ENCODE data around the gene GRM7. TPM values are rescaled to one million over a fixed set of nuclear protein-coding genes. Genes with fewer than 3 reads are reported as not detected.

GRM7 gene
- polyA plus RNA-seq, 4 donors: 0.01 to 0.30 TPM; not detected in 2

DNA sequence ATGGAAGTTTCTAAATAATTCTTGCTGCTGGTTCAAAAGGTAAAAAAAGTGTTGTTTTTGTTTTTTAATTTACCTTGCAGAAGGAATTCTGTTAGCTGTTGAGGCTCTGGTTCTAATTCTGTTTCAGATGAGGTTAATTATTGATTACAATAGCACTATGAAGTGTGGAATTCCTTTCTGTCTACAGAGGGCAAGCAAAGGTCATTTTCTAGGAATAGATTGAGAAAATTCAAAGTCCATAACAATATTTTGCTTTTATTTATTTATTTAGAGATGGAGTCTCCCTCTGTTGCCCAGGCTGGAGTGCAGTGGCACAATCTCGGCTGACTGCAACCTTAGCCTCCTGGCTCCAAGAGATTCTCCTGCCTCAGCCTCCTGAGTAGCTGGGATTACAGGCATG, 789.6 kb downstream of the GRM7 start:
- no peak for FAIRE-seq

DNA sequence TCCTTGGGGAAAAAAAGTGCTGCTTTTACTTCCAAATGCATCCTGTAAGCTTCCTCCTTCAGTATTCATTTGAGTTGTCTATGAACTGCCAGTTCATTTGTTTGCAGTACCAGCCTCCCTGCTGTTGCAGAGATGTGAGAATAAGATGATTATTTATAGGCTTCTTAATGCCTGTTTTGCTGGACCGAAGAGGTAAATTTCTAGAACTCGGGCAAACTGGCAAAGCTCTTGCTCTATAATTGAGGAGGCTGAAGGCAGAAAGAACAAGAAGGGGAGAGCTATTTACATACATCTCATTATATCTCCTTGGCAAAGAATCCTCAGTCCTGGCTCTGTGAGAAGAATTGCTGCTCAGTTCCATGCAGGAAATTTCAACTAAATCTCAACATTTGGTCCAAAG, 790.4 kb downstream of the GRM7 start:
- H3K36me3 ChIP-seq (ENCODE audit: control insufficient read depth in 3 of 3, insufficient read depth in 2 of 3, low read depth in 1 of 3, low read length in 3 of 3): no peaks in the 10 kb centered on the region
- no peaks in the 10 kb centered on the region for H3K27me3 ChIP-seq (ENCODE audit: control insufficient read depth in 3 of 3, insufficient read depth in 3 of 3, low read length in 3 of 3)
- FAIRE-seq (no peak), DNase-seq (no peak)
- H3K9me3 ChIP-seq (ENCODE audit: control insufficient read depth in 2 of 2, insufficient read depth in 1 of 2, low read depth in 1 of 2, low read length in 1 of 2): no peaks in the 10 kb centered on the region
- WGBS, 3 donors: 41 to 64% (median 55%) methylated on average over 2 of the region's 2 CpGs
- H3K4me1 ChIP-seq (ENCODE audit: control insufficient read depth in 3 of 3, insufficient read depth in 2 of 3, low read depth in 1 of 3, low read length in 2 of 3): peaks cover 8 to 26% (median 15%) of the 10 kb centered on the region in 3 donors
- H3K4me3 ChIP-seq (ENCODE audit: low read depth in 1 of 3, low read length in 3 of 3): no peak overlapping the region
- no peak overlapping the region for H3K27ac ChIP-seq (ENCODE audit: low read depth in 1 of 3, low read length in 2 of 3)

More for the DNA sequence above, 789.6 kb downstream of the GRM7 start:
- Histone ChIP-seq H3K27ac (ENCODE audit: low read depth in 1 of 3, low read length in 2 of 3) (no peak overlapping the region), H3K4me3 (ENCODE audit: low read depth in 1 of 3, low read length in 3 of 3) (no peak overlapping the region), H3K4me1 (ENCODE audit: control insufficient read depth in 3 of 3, insufficient read depth in 2 of 3, low read depth in 1 of 3, low read length in 2 of 3) (peaks cover 8 to 26% (median 15%) of the 10 kb centered on the region in 3 donors), H3K9me3 (ENCODE audit: control insufficient read depth in 2 of 2, insufficient read depth in 1 of 2, low read depth in 1 of 2, low read length in 1 of 2) (no peaks in the 10 kb centered on the region), H3K27me3 (ENCODE audit: control insufficient read depth in 3 of 3, insufficient read depth in 3 of 3, low read length in 3 of 3) (no peaks in the 10 kb centered on the region), H3K36me3 (ENCODE audit: control insufficient read depth in 3 of 3, insufficient read depth in 2 of 3, low read depth in 1 of 3, low read length in 3 of 3) (no peaks in the 10 kb centered on the region)
- DNase-seq: peak; percentile 48 to 72
- WGBS, 3 donors: 31 to 50% (median 35%) methylated on average over 1 of the region's 1 CpG

DNA sequence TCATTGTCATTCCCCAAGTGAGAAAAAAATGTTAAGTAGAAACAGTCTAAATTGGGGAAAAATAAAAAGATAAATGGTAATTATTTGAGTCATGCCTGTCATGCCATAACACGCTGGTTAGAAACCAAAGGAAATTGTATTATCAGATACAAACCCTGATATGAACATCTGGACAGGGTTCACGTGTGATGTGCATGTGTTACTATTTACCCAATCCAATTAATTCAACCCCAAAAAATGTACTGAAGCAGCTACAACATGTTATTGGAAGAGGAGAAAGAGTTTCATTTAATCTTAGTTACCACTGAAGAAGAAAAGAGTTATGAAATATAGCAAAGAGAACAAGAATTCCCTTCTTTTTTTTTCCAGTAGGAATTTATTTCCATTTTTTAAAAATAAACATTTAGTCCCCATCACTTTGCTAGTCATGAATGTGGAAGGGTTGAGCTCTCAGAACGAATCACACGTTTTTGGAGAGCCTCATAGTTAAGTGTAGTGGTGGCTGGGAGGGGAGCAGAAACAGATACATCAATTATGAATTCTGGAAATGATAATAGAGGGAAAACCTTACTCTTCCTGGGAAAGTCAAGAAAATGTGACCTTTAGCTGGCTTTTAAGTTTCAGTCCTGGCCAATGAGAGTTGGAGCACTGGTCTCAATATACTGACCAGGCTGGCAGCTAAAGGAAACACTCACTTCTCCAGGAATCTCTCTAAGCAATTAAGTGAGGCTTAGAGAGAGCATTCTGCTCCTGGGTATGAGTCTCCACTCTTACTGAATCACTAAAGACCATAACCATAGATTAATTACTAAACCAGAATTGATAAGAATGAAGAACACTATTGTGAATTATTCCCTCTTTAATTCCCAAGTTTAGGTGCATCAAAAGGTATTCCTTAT, 796.5 kb downstream of the GRM7 start:
- Histone ChIP-seq H3K27me3 (ENCODE audit: control insufficient read depth in 3 of 3, insufficient read depth in 3 of 3, low read length in 3 of 3) (no peaks in the 10 kb centered on the region), H3K9me3 (ENCODE audit: control insufficient read depth in 2 of 2, insufficient read depth in 1 of 2, low read depth in 1 of 2, low read length in 1 of 2) (no peaks in the 10 kb centered on the region), H3K27ac (ENCODE audit: low read depth in 1 of 3, low read length in 2 of 3) (no peak overlapping the region), H3K36me3 (ENCODE audit: control insufficient read depth in 3 of 3, insufficient read depth in 2 of 3, low read depth in 1 of 3, low read length in 3 of 3) (no peaks in the 10 kb centered on the region), H3K4me1 (ENCODE audit: control insufficient read depth in 3 of 3, insufficient read depth in 2 of 3, low read depth in 1 of 3, low read length in 2 of 3) (no peaks in the 10 kb centered on the region), H3K4me3 (ENCODE audit: low read depth in 1 of 3, low read length in 3 of 3) (no peak overlapping the region)
- FAIRE-seq (no peak), DNase-seq (no peak)
- WGBS, 3 donors: 51 to 76% (median 64%) methylated on average over 4 of the region's 4 CpGs

DNA sequence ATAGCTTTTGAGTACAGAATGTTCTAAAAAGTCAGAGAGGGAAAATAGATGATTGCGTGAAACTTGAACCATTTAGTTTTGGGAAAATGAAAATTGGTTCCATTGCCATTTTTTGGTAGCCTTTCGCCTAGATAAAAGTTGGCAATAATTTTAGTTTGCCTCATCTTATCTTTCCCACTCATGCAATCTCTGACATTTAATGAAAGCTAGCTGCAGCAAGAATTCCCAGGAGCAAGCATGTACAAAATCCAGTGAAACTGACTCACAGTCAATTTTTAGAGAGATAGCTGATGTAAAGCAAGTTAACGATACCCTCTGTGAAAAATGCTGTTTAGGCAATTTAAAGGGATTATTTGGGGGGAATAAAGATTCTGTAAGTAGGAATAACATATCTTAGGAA, 797.4 kb downstream of the GRM7 start:
- Histone ChIP-seq H3K27me3 (ENCODE audit: control insufficient read depth in 3 of 3, insufficient read depth in 3 of 3, low read length in 3 of 3) (no peaks in the 10 kb centered on the region), H3K27ac (ENCODE audit: low read depth in 1 of 3, low read length in 2 of 3) (no peak overlapping the region), H3K4me1 (ENCODE audit: control insufficient read depth in 3 of 3, insufficient read depth in 2 of 3, low read depth in 1 of 3, low read length in 2 of 3) (no peaks in the 10 kb centered on the region), H3K4me3 (ENCODE audit: low read depth in 1 of 3, low read length in 3 of 3) (no peak overlapping the region), H3K9me3 (ENCODE audit: control insufficient read depth in 2 of 2, insufficient read depth in 1 of 2, low read depth in 1 of 2, low read length in 1 of 2) (no peaks in the 10 kb centered on the region), H3K36me3 (ENCODE audit: control insufficient read depth in 3 of 3, insufficient read depth in 2 of 3, low read depth in 1 of 3, low read length in 3 of 3) (no peaks in the 10 kb centered on the region)
- FAIRE-seq (no peak), DNase-seq (no peak)
- 86 to 97% (median 86%) methylated on average over 3 of the region's 3 CpGs for WGBS, 3 donors

DNA sequence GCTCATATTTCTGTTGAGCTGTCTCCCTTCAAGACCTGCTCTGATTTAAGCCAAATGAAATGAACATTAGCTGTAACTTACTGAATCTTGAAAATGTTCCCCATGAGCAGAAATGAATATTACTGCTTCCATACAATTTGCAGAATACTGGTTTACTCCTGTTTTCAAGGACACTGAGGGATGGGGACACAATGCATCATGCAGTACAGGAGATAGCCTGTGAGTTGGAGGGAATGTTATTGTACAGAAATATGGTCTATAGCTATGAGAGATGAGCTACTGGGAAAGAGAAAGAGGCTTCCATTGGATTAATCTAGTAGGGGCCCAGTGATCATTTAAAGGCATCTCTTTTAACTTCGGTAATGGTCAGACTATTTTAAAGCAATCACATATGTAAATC, 798.2 kb downstream of the GRM7 start:
- no peaks in the 10 kb centered on the region for H3K27me3 ChIP-seq (ENCODE audit: control insufficient read depth in 3 of 3, insufficient read depth in 3 of 3, low read length in 3 of 3)
- WGBS, 3 donors: 91 to 96% (median 94%) methylated on average over 1 of the region's 1 CpG
- DNase-seq (no peak), FAIRE-seq (no peak)
- H3K9me3 ChIP-seq (ENCODE audit: control insufficient read depth in 2 of 2, insufficient read depth in 1 of 2, low read depth in 1 of 2, low read length in 1 of 2): no peaks in the 10 kb centered on the region
- no peak overlapping the region for H3K4me3 ChIP-seq (ENCODE audit: low read depth in 1 of 3, low read length in 3 of 3)
- H3K36me3 ChIP-seq (ENCODE audit: control insufficient read depth in 3 of 3, insufficient read depth in 2 of 3, low read depth in 1 of 3, low read length in 3 of 3): no peaks in the 10 kb centered on the region
- H3K27ac ChIP-seq (ENCODE audit: low read depth in 1 of 3, low read length in 2 of 3): no peak overlapping the region
- peaks cover 0 to 2% (median 0%) of the 10 kb centered on the region in 3 donors for H3K4me1 ChIP-seq (ENCODE audit: control insufficient read depth in 3 of 3, insufficient read depth in 2 of 3, low read depth in 1 of 3, low read length in 2 of 3)

DNA sequence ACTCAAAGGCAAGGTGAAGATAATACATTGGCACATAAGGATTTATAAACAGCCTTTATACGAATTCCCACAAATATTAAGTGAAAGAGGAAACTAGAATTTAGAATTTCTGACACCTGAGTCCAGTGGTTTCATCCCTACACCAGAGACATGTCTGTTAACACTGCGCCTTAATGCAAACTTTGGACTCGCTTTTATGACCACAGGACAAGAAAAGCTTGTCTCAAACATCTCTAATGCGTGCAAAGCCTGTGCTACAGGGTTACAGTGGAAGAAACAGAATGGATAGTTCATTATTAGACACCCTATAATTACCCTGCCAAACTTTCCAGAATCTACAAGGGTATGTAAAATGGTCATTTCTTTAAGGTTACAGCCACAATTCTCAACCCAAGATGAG, 802.9 kb downstream of the GRM7 start:
- H3K27me3 ChIP-seq (ENCODE audit: control insufficient read depth in 3 of 3, insufficient read depth in 3 of 3, low read length in 3 of 3): no peaks in the 10 kb centered on the region
- H3K4me3 ChIP-seq (ENCODE audit: low read depth in 1 of 3, low read length in 3 of 3): no peak overlapping the region
- no peaks in the 10 kb centered on the region for H3K9me3 ChIP-seq (ENCODE audit: control insufficient read depth in 2 of 2, insufficient read depth in 1 of 2, low read depth in 1 of 2, low read length in 1 of 2)
- peaks cover 0 to 6% (median 0%) of the 10 kb centered on the region in 3 donors for H3K4me1 ChIP-seq (ENCODE audit: control insufficient read depth in 3 of 3, insufficient read depth in 2 of 3, low read depth in 1 of 3, low read length in 2 of 3)
- H3K36me3 ChIP-seq (ENCODE audit: control insufficient read depth in 3 of 3, insufficient read depth in 2 of 3, low read depth in 1 of 3, low read length in 3 of 3): no peaks in the 10 kb centered on the region
- no peak for FAIRE-seq
- 18 to 56% (median 35%) methylated on average over 4 of the region's 4 CpGs for WGBS, 3 donors
- H3K27ac ChIP-seq (ENCODE audit: low read depth in 1 of 3, low read length in 2 of 3): peak overlapping the region in 1 of 3 donors; percentile 14
- DNase-seq: peak; percentile 65 to 69

DNA sequence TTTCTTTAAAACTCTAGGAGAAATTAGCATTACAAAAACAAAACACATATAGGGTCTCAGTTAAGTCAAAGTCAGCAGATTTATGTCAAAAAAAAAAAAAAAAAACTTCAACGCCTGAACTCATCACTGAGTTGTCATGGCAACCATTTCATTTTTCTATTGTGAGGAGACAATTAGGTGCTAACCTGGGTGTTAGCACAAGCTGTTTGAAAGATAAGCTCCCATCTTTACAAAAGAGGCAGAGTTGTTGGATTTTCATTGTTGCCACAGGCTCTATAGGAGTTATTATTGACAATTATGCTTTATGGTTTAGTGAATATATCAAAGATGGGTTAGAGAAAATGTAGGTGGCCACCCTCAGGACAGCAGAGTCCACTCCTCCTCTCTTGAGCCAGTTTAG, 806.9 kb downstream of the GRM7 start:
- Histone ChIP-seq H3K4me3 (ENCODE audit: low read depth in 1 of 3, low read length in 3 of 3) (no peak overlapping the region), H3K4me1 (ENCODE audit: control insufficient read depth in 3 of 3, insufficient read depth in 2 of 3, low read depth in 1 of 3, low read length in 2 of 3) (peaks cover 0 to 6% (median 0%) of the 10 kb centered on the region in 3 donors), H3K27ac (ENCODE audit: low read depth in 1 of 3, low read length in 2 of 3) (no peak overlapping the region), H3K36me3 (ENCODE audit: control insufficient read depth in 3 of 3, insufficient read depth in 2 of 3, low read depth in 1 of 3, low read length in 3 of 3) (no peaks in the 10 kb centered on the region), H3K9me3 (ENCODE audit: control insufficient read depth in 2 of 2, insufficient read depth in 1 of 2, low read depth in 1 of 2, low read length in 1 of 2) (no peaks in the 10 kb centered on the region), H3K27me3 (ENCODE audit: control insufficient read depth in 3 of 3, insufficient read depth in 3 of 3, low read length in 3 of 3) (no peaks in the 10 kb centered on the region)
- 52 to 88% (median 77%) methylated on average over 1 of the region's 1 CpG for WGBS, 3 donors
- DNase-seq (no peak), FAIRE-seq (no peak)

DNA sequence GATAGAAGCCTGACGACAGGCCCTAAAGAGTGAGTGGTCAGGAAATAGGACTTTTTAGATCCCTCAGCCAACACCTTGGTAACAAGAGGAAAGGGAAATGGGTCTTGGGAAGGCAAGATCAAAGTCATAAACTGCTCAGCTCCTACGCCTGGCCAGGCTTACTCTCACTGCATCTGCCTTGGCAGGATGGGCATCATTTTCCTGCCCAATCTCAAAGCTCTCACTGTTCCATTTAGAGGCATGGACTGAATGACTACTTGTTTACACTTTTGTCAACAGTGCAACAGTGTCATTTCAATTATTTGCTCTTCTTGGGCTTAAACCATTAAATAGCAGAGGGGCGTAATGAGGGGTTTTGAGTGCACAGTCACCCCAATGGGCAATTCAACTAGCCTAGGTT, 808.7 kb downstream of the GRM7 start:
- Histone ChIP-seq H3K4me3 (ENCODE audit: low read depth in 1 of 3, low read length in 3 of 3) (no peak overlapping the region), H3K4me1 (ENCODE audit: control insufficient read depth in 3 of 3, insufficient read depth in 2 of 3, low read depth in 1 of 3, low read length in 2 of 3) (no peaks in the 10 kb centered on the region), H3K27me3 (ENCODE audit: control insufficient read depth in 3 of 3, insufficient read depth in 3 of 3, low read length in 3 of 3) (no peaks in the 10 kb centered on the region), H3K9me3 (ENCODE audit: control insufficient read depth in 2 of 2, insufficient read depth in 1 of 2, low read depth in 1 of 2, low read length in 1 of 2) (no peaks in the 10 kb centered on the region), H3K27ac (ENCODE audit: low read depth in 1 of 3, low read length in 2 of 3) (no peak overlapping the region), H3K36me3 (ENCODE audit: control insufficient read depth in 3 of 3, insufficient read depth in 2 of 3, low read depth in 1 of 3, low read length in 3 of 3) (no peaks in the 10 kb centered on the region)
- DNase-seq: no peak
- 84 to 89% (median 84%) methylated on average over 3 of the region's 3 CpGs for WGBS, 3 donors
- no peak for FAIRE-seq
